Body of pancreas (tissue), 4 donors: ENCODE measurements around the gene TOGARAM2.

Source experiments
- POLR2A ChIP-seq, 3 donors: fragments of 450-650 bp; IDR thresholded peaks; one replicate each; pipeline ENCODE4 v1.6.1; 2016; ENCODE audit warnings: antibody characterized with exemption in 3 of 3, mild to moderate bottlenecking in 2 of 3
- TF ChIP-seq, protein P1 (sequence below), 7 experiments: fragments of 450-650 bp in 4 of 7; fragments of 200-600 bp in 3 of 7; sonication (generic) in 3 of 7; IDR thresholded peaks; one replicate each; pipeline ENCODE4 v1.5.1; 2016 to 2019; ENCODE audit warnings: antibody characterized with exemption in 7 of 7

DNA sequence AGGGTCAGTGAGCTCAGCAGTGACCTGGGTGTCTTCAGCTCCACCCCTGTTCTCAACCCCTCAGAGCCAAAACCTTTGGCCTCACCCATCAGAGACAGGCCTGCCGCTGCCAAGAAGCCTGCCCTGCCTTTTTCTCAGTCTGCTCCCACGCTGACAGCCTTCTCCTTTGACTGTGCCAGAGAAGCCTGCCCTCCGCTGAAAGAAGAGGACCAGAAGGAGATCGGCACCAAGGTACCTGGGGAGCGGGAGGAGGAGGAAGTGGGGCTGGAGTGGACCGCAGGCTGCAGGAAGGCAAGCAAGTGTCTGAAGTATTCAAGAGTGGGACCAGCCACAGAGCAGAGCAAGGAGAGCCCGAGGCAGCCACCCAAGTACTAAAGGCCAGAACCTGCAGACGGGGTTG, 33.2 kb downstream of the TOGARAM2 start:
- TF ChIP-seq, protein P1, sequence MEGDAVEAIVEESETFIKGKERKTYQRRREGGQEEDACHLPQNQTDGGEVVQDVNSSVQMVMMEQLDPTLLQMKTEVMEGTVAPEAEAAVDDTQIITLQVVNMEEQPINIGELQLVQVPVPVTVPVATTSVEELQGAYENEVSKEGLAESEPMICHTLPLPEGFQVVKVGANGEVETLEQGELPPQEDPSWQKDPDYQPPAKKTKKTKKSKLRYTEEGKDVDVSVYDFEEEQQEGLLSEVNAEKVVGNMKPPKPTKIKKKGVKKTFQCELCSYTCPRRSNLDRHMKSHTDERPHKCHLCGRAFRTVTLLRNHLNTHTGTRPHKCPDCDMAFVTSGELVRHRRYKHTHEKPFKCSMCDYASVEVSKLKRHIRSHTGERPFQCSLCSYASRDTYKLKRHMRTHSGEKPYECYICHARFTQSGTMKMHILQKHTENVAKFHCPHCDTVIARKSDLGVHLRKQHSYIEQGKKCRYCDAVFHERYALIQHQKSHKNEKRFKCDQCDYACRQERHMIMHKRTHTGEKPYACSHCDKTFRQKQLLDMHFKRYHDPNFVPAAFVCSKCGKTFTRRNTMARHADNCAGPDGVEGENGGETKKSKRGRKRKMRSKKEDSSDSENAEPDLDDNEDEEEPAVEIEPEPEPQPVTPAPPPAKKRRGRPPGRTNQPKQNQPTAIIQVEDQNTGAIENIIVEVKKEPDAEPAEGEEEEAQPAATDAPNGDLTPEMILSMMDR (IDR thresholded peaks at IDR 0.05): no peak
- TF ChIP-seq POLR2A (IDR thresholded peaks at IDR 0.05): no peak
